B cell (primary cell): ENCODE data around the gene HES6. TPM values are rescaled to one million over a fixed set of nuclear protein-coding genes. Genes with fewer than 3 reads are reported as not detected.

Source experiments
- ATAC-seq: fragments of 200-7000 bp; cut with Tn5 transposase; one replicate; pipeline ENCODE4 v1.10.0; 2021; ENCODE audit warnings: low read depth, mild to moderate bottlenecking, moderate number of reproducible peaks, moderate library complexity
- CTCF ChIA-PET: fragments of 350-600 bp; sonication (Branson Sonifier 250); formaldehyde crosslinking; loops from one replicate; lab custom pipeline; 2021; ENCODE audit warnings: antibody characterized with exemption, inconsistent platforms; lab: Charles Lee
- POLR2A ChIA-PET: fragments of 350-600 bp; sonication (Branson Sonifier 250); formaldehyde crosslinking; loops from one replicate; lab custom pipeline; 2021; ENCODE audit warnings: antibody characterized with exemption; lab: Charles Lee
- DNase-seq: peaks from one replicate; pipeline ENCODE4 v3.0.0; 2013
- H2AFZ ChIP-seq: 2 replicates; pipeline ENCODE4 v1.6.1; 2012; ENCODE audit warnings: mild to moderate bottlenecking, low read depth, low read length; ENCODE audit not compliant: insufficient read depth, poor library complexity, severe bottlenecking
- H3K27ac ChIP-seq, 2 donors: 1 replicate in 1 of 2; 2 replicates in 1 of 2; pipeline ENCODE4 v1.5.1; 2012 to 2013; ENCODE audit warnings: low read length in 2 of 2, mild to moderate bottlenecking in 2 of 2, moderate library complexity in 1 of 2
- H3K27me3 ChIP-seq, 4 experiments: fragments of 200-600 bp in 1 of 4; sonication (generic) in 1 of 4; replicated peaks in 1 of 4; 1 replicate in 2 of 4; 2 replicates in 2 of 4; pipeline versions ENCODE4 v1.6.1 to v1.7.0; 2013 to 2016; ENCODE audit warnings: low read length in 3 of 4, mild to moderate bottlenecking in 2 of 4, mixed read lengths in 1 of 4, moderate library complexity in 1 of 4; ENCODE audit not compliant: insufficient read depth in 4 of 4, control insufficient read depth in 3 of 4; ENCODE audit errors: control extremely low read depth in 1 of 4
- H3K36me3 ChIP-seq, 2 experiments: replicated peaks in 1 of 2; 1 replicate in 1 of 2; 2 replicates in 1 of 2; pipeline versions ENCODE4 v1.6.1 to v1.7.1; 2013; ENCODE audit warnings: low read length in 1 of 2; ENCODE audit not compliant: insufficient read depth in 2 of 2, control insufficient read depth in 1 of 2; ENCODE audit errors: control extremely low read depth in 1 of 2, extremely low read depth in 1 of 2
- H3K4me1 ChIP-seq, 2 donors: fragments of 200-600 bp in 1 of 2; sonication (generic) in 1 of 2; 1 replicate in 1 of 2; 2 replicates in 1 of 2; pipeline versions ENCODE4 v1.5.1 to v1.6.1; 2013 to 2017; ENCODE audit warnings: low read length in 2 of 2; ENCODE audit not compliant: control insufficient read depth in 2 of 2, insufficient read depth in 2 of 2
- H3K4me2 ChIP-seq: replicated peaks from 2 replicates; pipeline ENCODE3; 2012; ENCODE audit warnings: mild to moderate bottlenecking, low read depth, low read length; ENCODE audit not compliant: poor library complexity, severe bottlenecking
- H3K4me3 ChIP-seq, 5 experiments: fragments of 200-600 bp in 1 of 5; sonication (generic) in 1 of 5; 1 replicate in 3 of 5; 2 replicates in 2 of 5; pipeline versions ENCODE4 v1.5.1 to v1.7.0; 2011 to 2016; ENCODE audit warnings: low read length in 4 of 5, mild to moderate bottlenecking in 4 of 5, low read depth in 2 of 5, control low read depth in 1 of 5, moderate library complexity in 1 of 5; ENCODE audit not compliant: insufficient read depth in 1 of 5; ENCODE audit errors: control extremely low read depth in 1 of 5, extremely low read depth in 1 of 5
- H3K79me2 ChIP-seq: fragments of 200-600 bp; sonication (generic); one replicate; pipeline ENCODE4 v1.6.0; 2016; ENCODE audit warnings: low read length; ENCODE audit not compliant: control insufficient read depth, insufficient read depth
- H3K9ac ChIP-seq: fragments of 200-600 bp; sonication (generic); 2 replicates; pipeline ENCODE4 v1.6.1; 2017; ENCODE audit warnings: mild to moderate bottlenecking, low read length, moderate library complexity
- H3K9me3 ChIP-seq, 3 donors: one replicate each; pipeline versions ENCODE4 v1.6.1 to v1.7.1; 2013; ENCODE audit warnings: low read length in 2 of 3; ENCODE audit not compliant: control insufficient read depth in 2 of 3, insufficient read depth in 1 of 3; ENCODE audit errors: control extremely low read depth in 1 of 3
- H4K20me1 ChIP-seq: 2 replicates; pipeline ENCODE4 v1.6.0; 2012; ENCODE audit warnings: mild to moderate bottlenecking, low read length; ENCODE audit not compliant: insufficient read depth, control insufficient read depth, poor library complexity, severe bottlenecking
- H3K27ac Mint-ChIP-seq: one replicate; pipeline ENCODE4 v1.8.0; 2021; ENCODE audit warnings: mixed read lengths
- H3K27me3 Mint-ChIP-seq: one replicate; pipeline ENCODE4 v1.8.0; 2021; ENCODE audit warnings: mixed read lengths
- H3K4me1 Mint-ChIP-seq: one replicate; pipeline ENCODE4 v1.8.0; 2021; ENCODE audit warnings: mixed read lengths
- H3K4me3 Mint-ChIP-seq: one replicate; pipeline ENCODE4 v1.8.0; 2021; ENCODE audit warnings: mixed read lengths
- H3K9me3 Mint-ChIP-seq: one replicate; pipeline ENCODE4 v1.8.0; 2022; ENCODE audit warnings: mixed read lengths; ENCODE audit not compliant: insufficient read depth
- EZH2 ChIP-seq: IDR thresholded peaks from 2 replicates; pipeline ENCODE4 v1.6.1; 2012; ENCODE audit warnings: borderline replicate concordance, low read depth, mild to moderate bottlenecking, moderate library complexity, low read length; ENCODE audit not compliant: insufficient read depth, poor library complexity, severe bottlenecking
- WGBS: methylation state at CpG from one replicate; pipeline ENCODE4 v1.1.5; 2013; ENCODE audit warnings: missing lambda C conversion rate; ENCODE audit not compliant: insufficient coverage; 5-methylcytosine and 5-hydroxymethylcytosine counted together
- intact Hi-C: fragments of 100-400 bp; cut with micrococcal nuclease; formaldehyde crosslinking; loops from one replicate; pipeline ENCODE4 v1.10.0; 2022
- polyA plus RNA-seq: library from polyadenylated mRNA; depleted of rRNA; stranded (reverse); fragments of >200 nt; gene quantifications from 2 replicates; pipeline ENCODE4 v1.2.3, GENCODE V29; 2012
- total RNA-seq, 2 donors: library from RNA; stranded (reverse); fragments of 120-200 nt in 1 of 2; gene quantifications; 1 replicate in 1 of 2; 2 replicates in 1 of 2; pipeline versions ENCODE4 v1.2.3 to v1.2.4, GENCODE V29; 2013 to 2022
- TF ChIP-seq, protein P1 (sequence below): fragments of 200-600 bp; IDR thresholded peaks from one replicate; pipeline ENCODE4 v1.8.0; 2022; ENCODE audit warnings: antibody characterized with exemption, mild to moderate bottlenecking

Gene HES6
- total and polyA plus RNA-seq, 2 donors (not counting 1 experiment from before 2014, with no cell fraction given): 6.5 to 14.3 TPM

DNA sequence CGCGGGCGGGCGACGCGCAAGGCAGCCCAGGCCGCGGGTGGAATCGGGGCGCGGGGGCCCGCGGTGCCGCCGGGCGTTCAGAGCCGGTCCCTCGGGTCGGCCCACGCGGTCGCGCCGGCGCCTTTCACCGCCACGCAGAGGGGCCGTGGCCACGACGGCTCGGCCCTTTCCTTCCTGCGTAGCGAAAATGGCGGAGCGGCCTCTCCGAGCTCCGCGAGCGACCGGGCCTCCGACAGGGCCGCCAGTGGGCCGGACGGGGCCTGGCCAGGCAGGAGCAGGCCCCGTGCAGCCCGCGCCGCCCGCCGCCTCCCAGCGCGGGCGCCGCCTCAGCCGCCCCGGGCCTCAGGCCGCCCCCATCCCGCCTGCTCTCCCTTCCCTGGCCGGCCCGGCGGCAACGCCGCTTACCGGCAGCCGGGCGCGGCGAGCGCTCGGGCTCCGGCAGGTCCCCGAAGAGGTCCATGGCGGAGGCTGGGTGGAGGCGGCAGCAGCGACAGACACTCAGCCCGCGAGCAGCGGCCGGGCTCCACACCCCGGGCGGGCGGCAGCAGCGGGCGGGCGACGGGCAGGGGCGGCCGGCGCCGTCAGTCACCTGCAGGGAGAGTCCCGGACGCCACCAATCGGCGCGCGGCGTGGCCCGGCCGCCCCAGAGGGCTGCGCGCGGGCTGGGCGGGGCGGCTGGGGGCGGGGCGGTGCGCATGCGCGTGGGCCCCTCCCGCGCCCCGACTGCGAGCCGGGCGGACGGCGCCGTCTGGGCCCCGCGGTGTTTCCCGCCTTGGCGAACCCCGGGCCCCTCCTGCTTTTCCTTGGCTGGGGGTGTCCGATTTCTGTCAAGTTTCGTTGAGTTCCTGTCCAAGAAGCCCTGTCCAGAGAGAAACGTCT is 36.5 kb downstream of the HES6 start, which contains the start of gene ILKAP:
Gene ILKAP, minus strand, starts transcription at position 602 of the 879 bp plus-strand sequence. Its CDS starts 142 bp downstream, at position 460.
- peaks cover 47% of the 10 kb centered on the region for H3K4me1 Mint-ChIP-seq
- ChIA-PET CTCF (interaction anchor here (0.6 to 1.5 kb wide), 3 partner anchors 22 to 479 kb away, joined by 4 to 5 read pairs (median 4); no protein-coding TSS in a partner anchor), POLR2A (interaction anchor here (0.6 to 1.3 kb wide), 3 partner anchors 31 to 143 kb away, joined by 3 to 9 read pairs (median 3); partner anchors contain the start of genes HES6 and SCLY)
- ATAC-seq: peak; percentile 97
- TF ChIP-seq, protein P1, sequence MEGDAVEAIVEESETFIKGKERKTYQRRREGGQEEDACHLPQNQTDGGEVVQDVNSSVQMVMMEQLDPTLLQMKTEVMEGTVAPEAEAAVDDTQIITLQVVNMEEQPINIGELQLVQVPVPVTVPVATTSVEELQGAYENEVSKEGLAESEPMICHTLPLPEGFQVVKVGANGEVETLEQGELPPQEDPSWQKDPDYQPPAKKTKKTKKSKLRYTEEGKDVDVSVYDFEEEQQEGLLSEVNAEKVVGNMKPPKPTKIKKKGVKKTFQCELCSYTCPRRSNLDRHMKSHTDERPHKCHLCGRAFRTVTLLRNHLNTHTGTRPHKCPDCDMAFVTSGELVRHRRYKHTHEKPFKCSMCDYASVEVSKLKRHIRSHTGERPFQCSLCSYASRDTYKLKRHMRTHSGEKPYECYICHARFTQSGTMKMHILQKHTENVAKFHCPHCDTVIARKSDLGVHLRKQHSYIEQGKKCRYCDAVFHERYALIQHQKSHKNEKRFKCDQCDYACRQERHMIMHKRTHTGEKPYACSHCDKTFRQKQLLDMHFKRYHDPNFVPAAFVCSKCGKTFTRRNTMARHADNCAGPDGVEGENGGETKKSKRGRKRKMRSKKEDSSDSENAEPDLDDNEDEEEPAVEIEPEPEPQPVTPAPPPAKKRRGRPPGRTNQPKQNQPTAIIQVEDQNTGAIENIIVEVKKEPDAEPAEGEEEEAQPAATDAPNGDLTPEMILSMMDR: no peak
- no peak for TF ChIP-seq EZH2
- peaks cover 23 to 31% of the 10 kb centered on the region in 2 donors for H3K4me1 ChIP-seq
- H3K9me3 Mint-ChIP-seq: no peaks in the 10 kb centered on the region
- intact Hi-C loops: loop anchor here (1.0 to 2.0 kb wide), 6 partner anchors 27 to 237 kb away; no protein-coding TSS in a partner anchor
- peak within 1 kb of the TSS; percentile 94 for H2AFZ ChIP-seq
- H3K9me3 ChIP-seq: peaks cover 0 to 3% (median 0%) of the 10 kb centered on the region in 3 donors
- H3K27me3 Mint-ChIP-seq: no peaks in the 10 kb centered on the region
- peak within 1 kb of the TSS; percentile 93 for H3K4me2 ChIP-seq
- H4K20me1 ChIP-seq: peaks cover 46% of the 10 kb centered on the region
- H3K79me2 ChIP-seq: peaks cover 48% of the 10 kb centered on the region
- peak within 1 kb of the TSS; percentile 91 for H3K27ac Mint-ChIP-seq
- H3K4me3 Mint-ChIP-seq: peak within 1 kb of the TSS; percentile 86
- peak within 1 kb of the TSS; percentile 86 for H3K9ac ChIP-seq
- no peaks in the 10 kb centered on the region for H3K36me3 ChIP-seq
- peak; percentile 93 for DNase-seq
- peaks cover 0 to 8% (median 0%) of the 10 kb centered on the region in 4 experiments for H3K27me3 ChIP-seq
- peak within 1 kb of the TSS; percentile 46 to 72 (median 58) for H3K4me3 ChIP-seq
- WGBS: under 1% methylated on average over 126 of the region's 126 CpGs
- peak within 1 kb of the TSS; percentile 78 to 93 for H3K27ac ChIP-seq
